ENCODE results near the gene DDX4.

DDX4 gene

DNA sequence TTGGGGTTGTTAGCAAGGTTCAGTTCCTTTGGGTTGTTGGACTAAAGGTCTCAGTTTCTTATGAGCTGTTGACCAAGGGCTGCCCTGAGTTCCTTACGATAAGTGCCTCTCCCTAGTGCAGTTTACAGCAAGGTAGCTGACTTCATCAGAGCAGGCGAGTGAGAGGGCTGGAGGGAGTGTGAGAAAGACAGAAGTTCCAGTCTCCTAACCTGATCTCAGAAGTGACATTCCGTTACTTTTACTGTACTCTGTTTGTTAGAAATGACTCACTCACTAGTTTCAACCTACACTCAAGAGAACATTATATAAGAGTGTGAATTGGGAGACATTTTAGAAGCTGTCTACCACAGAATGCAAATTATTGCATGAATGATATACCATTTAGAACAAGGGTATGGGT, 92.1 kb downstream of the DDX4 start:
- DNase-seq = no peak

DNA sequence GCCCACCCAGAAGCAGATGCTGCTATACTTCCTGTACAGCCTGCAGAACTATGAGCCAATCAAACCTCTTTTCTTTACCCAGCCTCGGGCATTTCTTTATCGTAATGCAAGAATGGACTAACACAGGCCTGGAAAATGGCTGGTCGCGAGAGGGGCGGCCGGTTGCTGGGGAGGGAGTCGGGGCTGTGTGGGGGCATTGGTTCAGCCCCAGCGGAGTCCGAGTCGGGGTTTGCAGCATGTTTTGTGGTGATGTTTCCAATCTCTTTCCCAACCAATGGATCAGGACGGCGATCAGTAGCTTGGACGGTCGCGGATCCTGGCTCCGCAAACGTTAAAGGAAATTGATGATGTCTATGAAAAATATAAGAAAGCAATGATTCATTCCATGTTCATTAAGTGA, 94.6 kb downstream of the DDX4 start:
- DNase-seq = no peak

DNA sequence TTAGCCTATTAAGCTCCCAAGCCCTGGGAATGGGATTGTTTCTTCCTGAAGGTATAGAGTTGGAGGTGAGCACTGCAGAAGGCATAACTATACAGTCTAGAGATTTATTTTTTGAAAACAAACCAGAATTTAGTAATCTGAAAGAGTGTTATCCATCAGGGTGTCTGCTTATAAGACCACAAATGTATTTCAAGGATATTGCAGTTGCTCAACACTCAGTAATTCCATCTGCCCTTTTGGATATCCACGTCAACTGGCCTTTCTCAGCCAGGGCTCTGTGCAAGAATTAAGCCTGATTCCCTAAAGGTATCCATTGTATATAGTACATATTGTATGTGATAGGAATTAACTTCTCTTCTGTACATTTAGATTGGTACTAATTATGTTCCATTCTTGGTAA, 98.3 kb downstream of the DDX4 start:
- no peak for DNase-seq

DNA sequence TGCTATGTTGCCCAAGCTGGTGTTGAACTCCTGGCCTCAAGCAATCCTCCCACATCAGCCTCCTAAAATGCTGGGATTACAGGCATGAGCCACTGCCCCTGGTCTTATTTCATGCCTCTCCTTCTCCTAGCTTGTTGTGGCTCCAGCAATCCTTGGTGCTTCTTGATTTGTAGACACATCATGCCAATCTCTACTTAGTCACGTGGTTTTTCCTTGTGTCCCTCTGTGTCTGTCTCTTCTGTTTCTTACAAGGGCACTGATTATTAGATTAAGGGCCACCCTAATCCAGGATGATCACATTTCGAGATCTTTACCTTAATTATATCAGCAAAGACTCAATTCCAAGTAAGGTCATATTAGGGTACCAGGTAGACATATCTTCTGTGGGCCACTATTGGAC, 104.1 kb downstream of the DDX4 start:
- no peak for DNase-seq

DNA sequence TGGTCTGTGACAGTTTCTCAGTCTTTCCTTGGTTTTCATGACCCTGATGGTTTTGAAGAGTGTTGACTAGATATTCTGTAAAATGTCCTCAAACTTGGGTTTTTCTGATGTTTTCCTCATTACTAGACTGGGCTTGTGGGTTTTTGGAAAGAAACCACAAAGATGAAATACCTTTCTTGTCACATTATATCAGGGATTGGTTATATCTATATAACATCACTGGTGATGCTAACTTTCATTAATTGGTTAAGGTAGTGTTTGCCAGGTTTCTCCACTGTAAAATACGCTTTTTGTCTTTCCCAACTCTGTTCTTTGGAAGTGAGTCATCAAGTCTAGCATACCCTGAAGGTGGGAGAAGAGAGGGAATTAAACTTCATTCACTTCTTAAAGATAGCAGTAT, 110.0 kb downstream of the DDX4 start:
- no peak for DNase-seq

DNA sequence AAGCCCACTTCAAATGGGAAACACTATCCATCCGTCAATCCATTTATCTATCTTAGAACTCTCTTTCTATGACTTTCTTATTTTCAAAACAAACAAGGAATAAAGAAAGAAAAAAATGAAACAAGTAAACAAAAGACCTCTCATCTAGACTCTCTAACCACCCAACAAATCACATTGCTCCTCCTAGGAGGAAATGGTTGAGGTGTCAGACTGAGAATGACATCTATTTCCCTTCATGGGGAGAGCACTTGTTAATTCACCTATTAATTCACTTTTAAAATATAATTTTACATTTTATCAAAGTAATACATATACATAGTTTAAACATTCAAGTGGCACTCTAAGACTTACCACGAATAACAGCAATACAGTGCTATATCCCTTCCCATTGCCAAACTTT, 110.9 kb downstream of the DDX4 start:
- no peak for DNase-seq

DNA sequence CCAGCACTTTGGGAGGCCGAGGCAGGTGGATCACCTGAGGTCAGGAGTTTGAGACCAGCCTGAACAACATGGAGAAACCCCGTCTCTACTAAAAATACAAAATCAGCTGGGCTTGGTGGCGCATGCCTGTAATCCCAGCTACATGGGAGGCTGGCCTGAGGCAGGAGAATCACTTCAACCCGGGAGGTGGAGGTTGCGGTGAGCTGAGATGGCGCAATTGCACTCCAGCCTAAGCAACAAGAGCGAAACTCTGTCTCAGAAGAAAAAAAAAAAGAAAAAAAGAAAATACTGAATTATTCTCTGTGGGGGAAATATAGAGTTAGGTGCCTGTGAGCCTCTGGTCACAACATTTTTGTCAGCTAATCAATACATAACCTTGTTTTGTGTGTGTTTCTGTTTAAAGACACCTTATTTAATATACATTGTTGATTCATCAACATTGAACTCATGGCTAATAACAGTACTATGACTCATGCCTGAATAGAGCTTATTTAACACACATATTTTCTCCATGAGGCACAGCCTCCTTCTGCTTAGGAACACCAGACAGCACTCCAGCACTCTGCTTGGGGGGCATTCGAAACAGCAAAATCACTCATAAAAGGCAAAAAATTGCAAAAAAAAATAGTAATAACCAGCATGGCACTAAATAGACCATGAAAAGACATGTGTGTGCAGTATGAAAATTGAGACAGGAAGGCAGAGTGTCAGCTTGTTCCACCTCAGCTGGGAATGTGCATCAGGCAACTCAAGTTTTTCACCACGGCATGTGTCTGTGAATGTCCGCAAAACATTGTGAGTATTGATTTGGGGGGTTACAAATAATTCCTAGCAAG, 113.2 kb downstream of the DDX4 start, which contains the start of gene IL31RA:
Gene IL31RA, plus strand, starts transcription at position 519 of the 836 bp plus-strand sequence. Its CDS starts 214 bp downstream, at position 733.
- DNase-seq = no peak

DNA sequence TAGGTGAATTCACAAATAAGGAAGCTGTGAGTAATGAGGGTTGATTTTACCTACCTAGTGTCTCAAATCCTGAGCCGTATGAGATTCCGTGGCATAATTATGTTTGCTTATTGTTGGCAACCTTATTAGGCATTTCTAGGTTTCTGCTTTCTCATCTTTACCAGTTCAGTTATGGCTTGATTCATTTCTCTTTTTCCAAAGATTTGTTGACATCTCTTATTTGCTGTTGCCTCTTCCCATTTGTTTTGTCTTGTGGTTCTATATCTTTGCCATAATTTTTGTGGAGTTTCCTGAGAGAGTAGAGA, 113.8 kb downstream of the DDX4 start:
- DNase-seq = no peak

DNA sequence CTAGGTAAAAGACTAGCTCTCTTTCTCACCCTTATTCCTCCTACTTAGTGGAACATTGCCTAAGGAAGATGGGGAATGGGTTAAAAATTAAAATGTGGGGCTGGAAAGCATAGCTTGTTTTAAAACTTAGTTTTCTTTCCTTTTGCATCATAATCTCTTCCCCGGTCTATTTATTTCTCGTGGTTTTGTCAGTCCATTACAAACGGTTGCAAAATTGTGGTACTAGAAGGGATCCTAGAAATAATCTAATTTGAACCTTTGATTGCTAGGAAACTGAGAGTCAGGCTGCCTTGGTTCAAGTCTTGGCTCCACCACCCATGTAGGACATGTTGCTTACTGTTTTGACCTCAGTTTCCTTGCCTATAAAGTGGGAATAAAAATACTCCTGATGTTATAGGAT, 114.6 kb downstream of the DDX4 start:
- no peak for DNase-seq

DNA sequence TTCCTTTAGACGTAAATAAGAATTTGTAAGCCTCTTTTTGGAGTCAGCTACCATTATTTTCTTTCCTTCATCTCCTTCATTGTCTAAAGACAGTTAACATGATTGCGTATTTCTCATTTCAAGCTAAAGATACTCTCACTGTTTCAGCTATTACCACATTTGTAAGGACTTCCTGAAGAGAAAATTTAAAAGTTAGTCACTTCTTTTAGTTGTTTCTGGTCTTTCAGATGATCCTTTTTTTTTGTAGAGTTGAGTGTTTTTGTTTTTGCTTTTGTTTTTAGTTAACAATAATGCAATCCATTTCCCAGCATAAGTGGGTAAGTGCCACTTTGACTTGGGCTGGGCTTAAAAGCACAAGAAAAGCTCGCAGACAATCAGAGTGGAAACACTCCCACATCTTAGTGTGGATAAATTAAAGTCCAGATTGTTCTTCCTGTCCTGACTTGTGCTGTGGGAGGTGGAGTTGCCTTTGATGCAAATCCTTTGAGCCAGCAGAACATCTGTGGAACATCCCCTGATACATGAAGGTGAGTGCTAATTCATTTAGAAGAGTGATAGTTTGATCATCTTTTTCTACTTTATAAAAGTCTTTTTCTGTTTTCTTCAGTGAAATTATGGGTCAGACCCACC, 115.3 kb downstream of the DDX4 start:
- no peak for DNase-seq

DNA sequence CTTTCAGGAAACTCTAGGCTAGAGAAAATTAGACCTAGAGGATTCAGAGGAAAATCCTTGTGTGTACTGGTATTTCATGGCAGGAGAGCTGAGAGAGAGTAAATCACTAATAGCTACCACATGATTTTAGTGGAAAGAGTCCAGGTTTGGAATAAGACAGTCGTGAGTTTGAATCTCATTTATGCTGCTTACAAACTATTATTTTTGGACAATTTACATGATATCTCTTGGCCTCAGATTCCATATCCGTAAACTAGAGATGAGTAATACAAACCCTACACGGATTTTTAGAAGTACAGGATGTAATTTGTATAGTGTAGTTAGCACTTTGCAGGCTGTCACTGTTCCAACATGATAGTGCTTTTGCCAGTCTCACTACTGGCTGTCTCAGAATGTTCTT, 116.0 kb downstream of the DDX4 start:
- DNase-seq = no peak

DNA sequence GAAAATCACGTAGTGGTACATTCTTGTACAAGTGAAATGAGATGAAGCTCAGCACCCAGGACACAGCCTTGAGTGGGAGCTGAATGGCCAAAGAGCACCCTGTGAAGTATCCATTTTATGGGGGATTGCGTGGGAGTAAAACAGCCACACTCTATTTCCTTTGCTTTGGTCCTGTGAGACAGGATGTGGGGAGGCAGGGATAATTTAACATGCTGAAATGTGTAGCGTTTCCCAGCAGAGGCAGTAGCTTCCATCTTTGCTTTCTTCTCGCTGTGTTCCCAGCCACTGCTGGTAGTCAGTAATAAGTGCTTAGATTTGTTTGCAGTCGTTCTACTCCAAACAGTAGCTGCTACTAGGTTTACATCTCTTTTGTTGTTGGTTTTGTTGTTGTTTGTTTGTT, 117.6 kb downstream of the DDX4 start:
- DNase-seq = no peak

DNA sequence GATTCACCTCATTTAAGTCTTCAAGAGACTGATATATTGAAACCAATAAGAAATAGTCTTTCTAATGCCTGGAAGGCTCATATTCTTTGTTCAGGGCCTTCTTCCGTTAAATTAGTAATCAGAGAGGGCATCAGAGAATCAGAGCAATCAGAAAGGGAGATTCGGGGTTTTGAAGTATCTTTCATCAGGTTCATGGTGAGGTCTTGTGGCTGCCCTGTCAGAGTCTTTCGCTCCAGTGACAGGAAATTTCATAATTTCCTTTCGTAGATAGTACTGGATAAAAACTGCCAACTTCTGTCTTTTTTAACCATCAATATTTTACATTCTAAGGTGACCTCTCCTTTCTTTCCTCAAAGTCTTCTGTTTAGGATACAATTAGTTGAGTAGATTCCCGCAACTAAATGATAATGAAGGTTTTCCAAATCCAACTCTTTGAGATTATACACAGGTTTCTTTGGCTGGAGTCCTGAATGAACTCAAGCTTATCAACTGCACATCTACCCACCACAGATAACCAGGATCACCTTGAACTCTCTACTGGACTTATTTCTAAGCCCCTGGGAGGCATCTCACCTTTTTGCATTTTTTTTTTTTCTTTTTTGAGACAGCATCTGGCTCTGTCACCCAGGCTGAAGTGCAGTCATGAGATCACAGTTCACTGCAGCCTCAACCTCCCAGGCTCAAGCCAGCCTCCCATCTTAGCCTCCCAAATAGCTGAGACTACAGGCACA, 118.8 kb downstream of the DDX4 start:
- no peak for DNase-seq

DNA sequence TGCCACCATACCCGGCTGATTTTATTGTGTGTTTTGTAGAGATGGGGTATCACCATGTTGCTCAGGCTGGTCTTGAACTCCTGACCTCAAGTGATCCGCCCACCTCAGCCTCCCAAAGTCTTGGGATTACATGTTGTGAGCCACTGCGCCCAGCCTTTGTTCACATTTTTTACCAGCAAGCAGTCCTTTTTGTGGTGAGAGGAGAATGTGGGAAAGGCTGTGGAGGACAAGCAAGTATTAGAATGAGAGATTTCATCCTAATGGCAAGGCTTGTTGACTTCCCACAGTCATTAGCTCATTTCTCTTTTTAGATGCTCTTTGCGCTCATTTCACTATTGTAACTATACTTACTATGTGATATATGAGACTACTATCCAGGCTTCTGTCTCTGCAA, 119.4 kb downstream of the DDX4 start:
- no peak for DNase-seq

DNA sequence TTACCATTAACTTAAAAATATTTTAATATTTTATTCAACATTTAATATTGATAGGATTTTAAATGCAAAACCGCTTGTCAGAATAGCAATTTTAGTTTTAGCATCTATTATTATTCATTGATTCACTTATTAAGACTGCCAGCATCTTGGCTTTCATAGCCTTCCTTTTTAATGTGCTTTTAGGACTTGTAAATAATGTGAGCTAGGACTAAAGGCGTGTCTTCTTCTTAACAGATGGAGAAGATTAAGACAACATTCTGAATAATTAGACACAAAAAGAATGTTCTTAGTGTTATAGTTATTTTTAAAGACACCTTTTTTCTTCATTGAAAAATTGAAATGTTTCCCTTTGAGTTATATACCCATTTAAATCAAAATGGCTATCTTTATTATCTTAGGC, 120.2 kb downstream of the DDX4 start:
- no peak for DNase-seq

DNA sequence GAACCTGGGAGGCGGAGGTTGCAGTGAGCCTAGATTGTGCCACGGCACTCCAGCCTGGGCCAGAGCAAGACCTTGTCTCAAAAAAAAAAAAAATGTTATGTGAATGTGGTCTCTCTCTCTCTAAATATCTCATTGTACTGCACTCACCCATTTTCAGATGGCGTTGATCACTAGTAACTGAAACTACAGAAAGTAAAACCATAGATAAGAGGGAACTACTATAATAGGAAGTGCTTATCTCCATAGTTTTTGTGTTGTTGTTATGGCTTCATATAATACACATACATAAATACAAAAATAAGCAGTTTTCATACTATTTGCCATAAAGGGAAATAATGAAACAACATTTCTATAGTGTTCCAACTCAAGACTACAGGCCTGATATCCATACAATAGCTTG, 122.4 kb downstream of the DDX4 start:
- DNase-seq = no peak

DNA sequence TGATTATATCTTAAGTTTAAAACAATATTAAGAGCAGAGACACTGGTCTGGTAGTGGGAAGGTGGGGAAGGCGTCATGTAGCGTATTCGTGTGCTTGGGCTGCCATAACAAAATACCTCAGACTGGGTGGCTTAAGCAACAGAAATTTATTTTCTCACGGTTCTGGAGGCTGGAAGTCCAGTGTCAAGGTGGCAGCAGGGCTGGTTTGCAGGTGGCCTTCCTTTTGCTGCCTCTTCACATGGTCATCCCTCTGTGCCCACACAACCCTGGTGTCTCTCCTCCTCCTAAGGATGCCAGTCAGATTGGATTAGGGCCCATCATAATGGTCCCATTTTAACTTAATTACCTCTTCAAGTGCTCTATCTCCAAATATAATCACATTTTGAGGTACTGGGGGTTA, 122.8 kb downstream of the DDX4 start:
- no peak for DNase-seq

DNA sequence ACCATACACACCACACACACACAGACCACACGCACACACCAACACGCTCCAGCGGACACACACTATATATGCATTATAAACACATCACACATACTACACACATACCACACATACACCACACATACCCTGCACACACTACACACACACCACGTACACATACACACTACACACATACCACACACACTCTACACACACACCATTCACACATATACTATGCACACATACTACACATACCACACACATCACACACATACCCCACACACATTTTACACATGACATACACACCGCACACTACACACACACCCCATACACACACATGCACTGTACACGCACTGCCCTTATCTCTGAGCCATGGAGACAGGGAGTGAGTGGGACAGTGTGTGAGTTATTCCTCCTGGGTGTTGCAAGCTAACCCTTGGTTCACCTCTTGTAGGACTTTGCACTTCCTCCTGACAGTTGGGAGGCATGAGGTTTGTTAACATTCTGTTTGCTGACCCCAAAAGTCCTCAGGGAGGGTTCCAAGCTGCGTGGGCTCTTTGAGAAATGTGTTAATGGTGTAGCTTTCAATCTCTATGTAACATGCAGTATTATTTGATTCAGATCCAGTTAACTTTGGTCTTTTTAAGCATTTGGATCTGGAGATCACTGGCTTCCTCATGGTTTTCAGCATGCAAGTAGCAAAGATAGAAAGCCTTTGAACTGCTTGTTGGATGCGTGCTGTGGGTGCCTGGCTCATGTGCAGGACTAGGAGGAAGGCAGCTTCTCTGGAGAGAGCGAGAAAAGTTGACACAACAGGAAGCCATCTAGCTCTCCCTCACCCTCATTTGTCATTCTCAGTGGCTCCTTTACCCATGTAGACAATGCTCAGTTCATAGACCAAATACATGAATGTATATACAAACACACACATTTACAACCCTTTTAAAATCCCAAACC, 127.0 kb downstream of the DDX4 start:
- no peak for DNase-seq

DNA sequence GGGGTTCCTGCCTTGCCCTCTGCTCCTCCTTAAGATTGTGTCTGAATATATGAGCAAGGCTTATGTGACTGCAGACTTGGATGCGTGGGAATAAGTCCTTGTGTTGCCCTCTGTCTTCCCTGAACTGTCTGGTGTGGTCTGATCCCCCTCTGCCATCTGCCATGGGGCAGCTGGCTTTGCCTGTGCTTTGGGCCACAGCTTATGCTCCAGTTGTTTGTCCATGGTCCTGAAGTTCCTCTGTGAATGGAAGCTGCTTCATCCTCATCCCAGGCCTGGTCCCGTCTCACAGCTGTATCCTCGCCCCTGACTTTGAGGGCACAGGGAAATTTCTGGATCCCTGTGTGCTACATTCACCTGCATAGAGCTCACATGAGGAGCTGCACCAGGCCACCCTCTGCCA, 128.0 kb downstream of the DDX4 start:
- no peak for DNase-seq

DNA sequence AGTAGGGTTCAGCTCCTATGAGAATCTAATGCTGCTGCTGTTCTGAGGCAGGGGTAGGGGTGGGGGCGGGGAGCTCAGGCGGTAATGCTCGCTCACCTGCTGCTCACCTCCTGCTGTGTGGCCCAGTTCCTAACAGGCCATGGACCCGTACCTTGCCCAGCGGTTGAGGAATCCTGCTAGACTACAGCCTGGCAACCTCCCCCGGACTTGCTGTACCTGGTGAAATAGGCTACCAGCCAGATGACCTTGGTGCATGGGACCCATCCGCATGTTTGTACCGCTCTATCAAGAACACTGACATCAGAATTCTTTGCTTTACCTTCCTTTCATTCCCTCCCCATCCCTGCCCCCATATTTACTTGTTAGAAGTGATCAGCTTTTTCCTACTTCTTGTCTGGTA, 128.6 kb downstream of the DDX4 start:
- DNase-seq = no peak

All from T-helper 9 cell (primary cell).